Measurements from ENCODE around the gene ACVR1. TPM values are rescaled to one million over a fixed set of nuclear protein-coding genes. Genes with fewer than 3 reads are reported as not detected.
"Not testable (repeated sequence)": the region's sequence is repeated elsewhere in the genome, so short reads cannot be mapped to it uniquely, and the experiment has no call there.

The ACVR1 gene
- total RNA-seq, 1 experiment from 2014 or later: 1.9 TPM

GRCh38 chr2:157783245-157783644, 92.9 kb downstream of the ACVR1 start:
- no peak for DNase-seq (ENCODE audit: low spot score)
- in situ Hi-C loops (cut with HindIII; ENCODE audit: low sequenced_read_pairs): loop anchor here (25.0 kb wide), 1 partner anchor 229 kb away; no protein-coding TSS in a partner anchor

- in situ Hi-C loops (cut with HindIII; ENCODE audit: low sequenced_read_pairs): loop anchor here (25.0 kb wide), 1 partner anchor 230 kb away; no protein-coding TSS in a partner anchor
Measured at GRCh38 chr2:157782057-157782845, 93.9 kb downstream of the ACVR1 start.

GRCh38 chr2:157780211-157780610, 95.9 kb downstream of the ACVR1 start:
- in situ Hi-C loops (cut with HindIII; ENCODE audit: low sequenced_read_pairs): loop anchor here (25.0 kb wide), 1 partner anchor 232 kb away; no protein-coding TSS in a partner anchor
- no peak for DNase-seq (ENCODE audit: low spot score)

More at GRCh38 chr2:157782057-157782845, 93.9 kb downstream of the ACVR1 start:
- DNase-seq (ENCODE audit: low spot score): no peak

- no peak for DNase-seq (ENCODE audit: low spot score)
- in situ Hi-C loops (cut with HindIII; ENCODE audit: low sequenced_read_pairs): loop anchor here (25.0 kb wide), 1 partner anchor 233 kb away; no protein-coding TSS in a partner anchor
Measured at GRCh38 chr2:157779794-157780193, 96.3 kb downstream of the ACVR1 start.

- in situ Hi-C loops (cut with HindIII; ENCODE audit: low sequenced_read_pairs): loop anchor here (25.0 kb wide), 1 partner anchor 235 kb away; no protein-coding TSS in a partner anchor
Measured at GRCh38 chr2:157777427-157777826, 98.7 kb downstream of the ACVR1 start.

GRCh38 chr2:157771234-157771633, 104.9 kb downstream of the ACVR1 start:
- in situ Hi-C loops (cut with HindIII; ENCODE audit: low sequenced_read_pairs): no loop called here
- no peak for DNase-seq (ENCODE audit: low spot score)

More at GRCh38 chr2:157777427-157777826, 98.7 kb downstream of the ACVR1 start:
- DNase-seq (ENCODE audit: low spot score): peak; percentile 53

- DNase-seq (ENCODE audit: low spot score): no peak
- in situ Hi-C loops (cut with HindIII; ENCODE audit: low sequenced_read_pairs): no loop called here
Measured at GRCh38 chr2:157769856-157770255, 106.3 kb downstream of the ACVR1 start.

- in situ Hi-C loops (cut with HindIII; ENCODE audit: low sequenced_read_pairs): no loop called here
Measured at GRCh38 chr2:157764386-157764785, 111.7 kb downstream of the ACVR1 start.

GRCh38 chr2:157761520-157761919, 114.6 kb downstream of the ACVR1 start:
- in situ Hi-C loops (cut with HindIII; ENCODE audit: low sequenced_read_pairs): no loop called here

More at GRCh38 chr2:157764386-157764785, 111.7 kb downstream of the ACVR1 start:
- DNase-seq (ENCODE audit: low spot score): no peak

GRCh38 chr2:157760949-157761348, 115.2 kb downstream of the ACVR1 start:
- in situ Hi-C loops (cut with HindIII; ENCODE audit: low sequenced_read_pairs): no loop called here
- DNase-seq (ENCODE audit: low spot score): no peak

More at GRCh38 chr2:157761520-157761919, 114.6 kb downstream of the ACVR1 start:
- no peak for DNase-seq (ENCODE audit: low spot score)

GRCh38 chr2:157759855-157760254, 116.3 kb downstream of the ACVR1 start:
- in situ Hi-C loops (cut with HindIII; ENCODE audit: low sequenced_read_pairs): no loop called here
- DNase-seq (ENCODE audit: low spot score): no peak

GRCh38 chr2:157758586-157758985, 117.5 kb downstream of the ACVR1 start:
- in situ Hi-C loops (cut with HindIII; ENCODE audit: low sequenced_read_pairs): no loop called here
- DNase-seq (ENCODE audit: low spot score): no peak

GRCh38 chr2:157757500-157757899, 118.6 kb downstream of the ACVR1 start:
- in situ Hi-C loops (cut with HindIII; ENCODE audit: low sequenced_read_pairs): no loop called here
- DNase-seq (ENCODE audit: low spot score): no peak

- in situ Hi-C loops (cut with HindIII; ENCODE audit: low sequenced_read_pairs): not testable (repeated sequence)
Measured at GRCh38 chr2:157756447-157756846, 119.7 kb downstream of the ACVR1 start.

GRCh38 chr2:157751462-157752058, 124.6 kb downstream of the ACVR1 start:
- in situ Hi-C loops (cut with HindIII; ENCODE audit: low sequenced_read_pairs): no loop called here
- no peak for DNase-seq (ENCODE audit: low spot score)

More at GRCh38 chr2:157756447-157756846, 119.7 kb downstream of the ACVR1 start:
- not testable (repeated sequence) for DNase-seq (ENCODE audit: low spot score)

- in situ Hi-C loops (cut with HindIII; ENCODE audit: low sequenced_read_pairs): no loop called here
- no peak for DNase-seq (ENCODE audit: low spot score)
Measured at GRCh38 chr2:157749684-157750083, 126.4 kb downstream of the ACVR1 start.

- no peak for DNase-seq (ENCODE audit: low spot score)
- in situ Hi-C loops (cut with HindIII; ENCODE audit: low sequenced_read_pairs): no loop called here
Measured at GRCh38 chr2:157748371-157749142, 127.6 kb downstream of the ACVR1 start.

- in situ Hi-C loops (cut with HindIII; ENCODE audit: low sequenced_read_pairs): no loop called here
- DNase-seq (ENCODE audit: low spot score): no peak
Measured at GRCh38 chr2:157747695-157748370, 128.3 kb downstream of the ACVR1 start.

- in situ Hi-C loops (cut with HindIII; ENCODE audit: low sequenced_read_pairs): no loop called here
- no peak for DNase-seq (ENCODE audit: low spot score)
Measured at GRCh38 chr2:157747280-157747679, 128.8 kb downstream of the ACVR1 start.
